AG09309 (cell line): ENCODE results near the gene NRAP.

ENCODE experiments used
- DNase-seq: peaks from one replicate; pipeline ENCODE4 v3.0.0-alpha.2; 2010; ENCODE audit warnings: low read depth
- H3K4me3 ChIP-seq: 2 replicates; pipeline ENCODE4 v1.5.1; 2011; ENCODE audit warnings: mild to moderate bottlenecking, low read depth, low read length, moderate library complexity; ENCODE audit not compliant: control insufficient read depth
- TF ChIP-seq, protein P1 (sequence below): IDR thresholded peaks from 2 replicates; pipeline ENCODE4 v1.5.1; 2011; ENCODE audit warnings: mild to moderate bottlenecking, low read depth, low read length, inconsistent platforms; ENCODE audit not compliant: insufficient read depth, control insufficient read depth; ENCODE audit errors: missing control alignments

NRAP gene

DNA sequence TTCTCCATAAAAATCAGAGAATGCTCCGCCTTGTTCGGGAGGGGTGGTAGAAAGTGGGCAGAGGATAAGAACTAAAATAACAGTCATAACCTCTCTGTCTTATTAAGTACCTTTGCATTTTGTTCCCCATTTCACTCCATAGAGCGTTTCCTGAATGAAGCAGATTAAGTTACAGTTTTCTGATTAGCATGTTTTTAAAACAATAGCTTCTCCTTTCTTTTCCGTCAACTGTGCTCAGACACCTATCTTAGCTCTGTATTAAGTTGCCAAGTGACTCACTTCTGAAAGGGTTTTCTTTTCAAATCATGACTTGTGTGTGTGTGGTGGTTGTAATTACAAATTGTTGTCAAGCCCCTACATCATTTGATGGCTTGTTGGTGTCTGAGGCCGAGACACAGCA, 109.6 kb downstream of the NRAP start:
- TF ChIP-seq, protein P1, sequence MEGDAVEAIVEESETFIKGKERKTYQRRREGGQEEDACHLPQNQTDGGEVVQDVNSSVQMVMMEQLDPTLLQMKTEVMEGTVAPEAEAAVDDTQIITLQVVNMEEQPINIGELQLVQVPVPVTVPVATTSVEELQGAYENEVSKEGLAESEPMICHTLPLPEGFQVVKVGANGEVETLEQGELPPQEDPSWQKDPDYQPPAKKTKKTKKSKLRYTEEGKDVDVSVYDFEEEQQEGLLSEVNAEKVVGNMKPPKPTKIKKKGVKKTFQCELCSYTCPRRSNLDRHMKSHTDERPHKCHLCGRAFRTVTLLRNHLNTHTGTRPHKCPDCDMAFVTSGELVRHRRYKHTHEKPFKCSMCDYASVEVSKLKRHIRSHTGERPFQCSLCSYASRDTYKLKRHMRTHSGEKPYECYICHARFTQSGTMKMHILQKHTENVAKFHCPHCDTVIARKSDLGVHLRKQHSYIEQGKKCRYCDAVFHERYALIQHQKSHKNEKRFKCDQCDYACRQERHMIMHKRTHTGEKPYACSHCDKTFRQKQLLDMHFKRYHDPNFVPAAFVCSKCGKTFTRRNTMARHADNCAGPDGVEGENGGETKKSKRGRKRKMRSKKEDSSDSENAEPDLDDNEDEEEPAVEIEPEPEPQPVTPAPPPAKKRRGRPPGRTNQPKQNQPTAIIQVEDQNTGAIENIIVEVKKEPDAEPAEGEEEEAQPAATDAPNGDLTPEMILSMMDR = no peak
- DNase-seq = no peak
- no peak overlapping the region for H3K4me3 ChIP-seq

DNA sequence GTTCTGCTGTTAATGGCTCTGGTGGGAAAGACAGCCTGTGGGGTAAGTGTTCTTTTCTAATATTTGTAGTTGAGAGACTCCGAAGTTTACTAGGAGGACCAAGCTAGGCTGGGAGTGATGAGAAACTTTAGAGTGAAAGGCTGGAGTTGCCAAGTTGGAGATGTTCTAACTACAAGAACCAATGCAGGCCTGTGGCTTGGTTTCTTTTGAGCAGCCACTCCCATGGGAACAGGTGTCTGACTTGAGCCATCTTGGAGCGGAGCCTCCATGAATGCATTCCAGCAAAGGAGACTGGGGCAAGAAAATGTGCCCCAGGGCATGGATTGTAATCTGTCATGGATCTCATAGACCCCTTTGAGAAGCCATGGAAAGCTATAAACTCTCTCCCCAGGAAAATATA, 110.7 kb downstream of the NRAP start:
- TF ChIP-seq, protein P1 = no peak
- DNase-seq = no peak

DNA sequence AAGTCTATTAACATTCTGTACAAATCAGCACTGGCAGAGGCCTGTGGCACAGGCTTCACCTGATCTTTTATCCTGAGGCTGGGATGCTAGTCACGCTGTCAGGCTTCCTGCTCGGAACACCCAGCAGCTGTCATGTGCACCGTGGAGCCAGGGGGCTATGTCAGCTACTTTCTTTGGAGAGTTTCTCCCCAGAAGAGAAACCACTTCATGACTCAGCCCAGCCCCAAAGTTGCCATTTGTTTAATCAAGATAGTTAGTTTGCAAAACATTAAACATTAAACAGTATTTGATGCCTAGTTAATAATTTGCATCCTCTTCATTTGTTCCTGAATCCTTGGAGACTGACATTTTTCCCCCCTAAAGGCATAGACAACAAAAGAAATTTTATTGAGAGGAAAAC, 111.1 kb downstream of the NRAP start, which contains the start of gene HABP2:
Gene HABP2 (plus strand): TSS at position 353 of the 400 bp plus-strand sequence. CDS start 69 bp downstream, outside the sequence.
- H3K4me3 ChIP-seq = no peak within 1 kb of the TSS
- TF ChIP-seq, protein P1 = no peak
- DNase-seq = no peak

More for the DNA sequence above, 110.7 kb downstream of the NRAP start:
- no peak overlapping the region for H3K4me3 ChIP-seq

DNA sequence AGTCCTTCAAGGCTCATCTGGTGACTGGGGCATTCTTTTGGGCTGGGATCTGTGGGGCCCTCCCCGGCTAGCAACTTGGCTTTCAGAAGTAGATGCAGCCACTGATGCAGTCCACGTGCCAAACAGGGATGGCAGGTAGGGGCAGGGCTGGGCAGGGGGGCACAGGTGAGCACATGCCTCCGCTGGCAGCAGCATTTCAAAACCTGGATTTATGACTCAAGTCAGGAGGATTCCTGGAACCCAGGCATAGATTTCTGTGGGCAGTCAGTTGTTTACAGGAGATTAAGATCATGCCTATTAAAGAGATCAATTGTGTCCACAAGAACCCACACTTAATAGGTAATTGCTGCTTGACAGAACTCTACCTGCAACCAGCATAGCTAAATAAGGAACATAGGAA, 111.8 kb downstream of the NRAP start:
- no peak overlapping the region for H3K4me3 ChIP-seq
- TF ChIP-seq, protein P1 = no peak
- DNase-seq = no peak

DNA sequence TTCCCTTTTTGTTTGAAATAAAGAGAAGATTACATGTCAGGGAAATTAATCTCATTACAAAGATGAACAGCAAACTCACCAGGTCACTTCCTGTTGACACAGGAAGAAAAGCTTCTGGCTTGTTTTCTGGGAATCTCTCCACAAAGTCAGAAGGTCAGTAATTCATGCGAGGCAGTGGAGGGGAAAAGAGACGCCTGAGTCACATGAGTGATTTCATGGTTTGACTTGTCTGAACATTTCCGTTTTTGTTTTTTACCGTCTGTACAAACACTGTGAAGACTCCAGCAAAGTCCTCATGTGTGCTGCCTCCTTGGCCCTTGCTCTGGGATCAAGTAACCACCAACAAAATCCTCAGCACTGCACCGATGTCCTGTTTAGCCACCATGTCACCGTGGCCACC, 113.5 kb downstream of the NRAP start:
- TF ChIP-seq, protein P1 = no peak
- H3K4me3 ChIP-seq = no peak overlapping the region
- no peak for DNase-seq

DNA sequence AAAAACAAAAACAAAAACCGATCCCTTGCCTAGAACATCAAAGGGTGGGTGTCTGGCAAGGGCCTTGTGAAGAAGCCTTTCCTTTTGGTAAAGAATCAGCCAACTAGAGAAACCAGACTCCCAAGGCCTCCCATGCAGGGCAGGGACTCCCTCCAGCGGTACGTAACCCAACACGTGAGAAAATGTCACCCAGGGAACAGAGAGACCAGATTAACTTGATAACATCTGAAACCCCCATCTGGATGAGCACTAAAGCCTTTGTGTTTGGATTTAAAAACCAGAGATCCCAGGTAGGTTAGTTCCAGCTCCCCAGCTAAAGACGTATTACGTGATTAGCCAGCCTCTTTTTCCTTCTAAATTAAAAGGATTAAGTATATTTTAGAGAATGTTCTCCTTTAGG, 114.0 kb downstream of the NRAP start:
- TF ChIP-seq, protein P1 = no peak
- DNase-seq = no peak
- H3K4me3 ChIP-seq = no peak overlapping the region

DNA sequence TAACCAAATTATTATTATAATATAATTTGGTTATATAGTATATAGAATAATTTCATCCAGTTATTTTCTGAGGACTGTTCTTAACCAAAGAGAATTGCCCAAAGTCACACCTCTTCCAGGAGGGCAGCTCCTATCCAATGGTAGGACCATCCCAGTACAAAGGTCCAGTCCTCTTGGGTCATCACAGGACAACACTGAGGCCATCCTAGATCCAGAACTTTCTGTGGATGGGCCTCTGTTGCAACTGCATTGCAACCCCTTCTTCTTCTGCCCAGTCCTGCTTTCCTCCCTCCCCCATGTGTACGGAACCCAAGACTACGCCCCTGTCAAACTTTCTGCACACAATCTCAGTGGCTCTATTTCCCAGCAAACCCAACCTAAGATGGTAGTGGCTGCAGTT, 116.4 kb downstream of the NRAP start:
- TF ChIP-seq, protein P1 = no peak
- no peak for DNase-seq
- no peak overlapping the region for H3K4me3 ChIP-seq
